Parathyroid adenoma (tissue), 2 donors: ENCODE measurements around the gene TIMD4.

ENCODE experiments used
- H2AFZ ChIP-seq: fragments of 300-600 bp; sonication (generic); one replicate; pipeline ENCODE4 v1.7.0; 2017; ENCODE audit warnings: antibody characterized with exemption, mild to moderate bottlenecking
- H3K27ac ChIP-seq: fragments of 300-600 bp; sonication (generic); one replicate; pipeline ENCODE4 v1.7.0; 2017
- H3K27me3 ChIP-seq: fragments of 300-600 bp; sonication (generic); one replicate; pipeline ENCODE4 v1.7.0; 2017; ENCODE audit warnings: low read length; ENCODE audit not compliant: control insufficient read depth, insufficient read depth
- H3K36me3 ChIP-seq: fragments of 300-600 bp; sonication (generic); one replicate; pipeline ENCODE4 v1.7.0; 2017; ENCODE audit warnings: low read length; ENCODE audit not compliant: control insufficient read depth, insufficient read depth
- H3K4me1 ChIP-seq: fragments of 300-600 bp; sonication (generic); one replicate; pipeline ENCODE4 v1.7.0; 2017; ENCODE audit warnings: control low read depth
- H3K4me2 ChIP-seq: fragments of 300-600 bp; sonication (generic); one replicate; pipeline ENCODE4 v1.7.0; 2017; ENCODE audit warnings: low read length
- H3K4me3 ChIP-seq: fragments of 300-600 bp; sonication (generic); one replicate; pipeline ENCODE4 v1.7.0; 2017; ENCODE audit warnings: low read depth, low read length
- H3K79me2 ChIP-seq: fragments of 300-600 bp; sonication (generic); one replicate; pipeline ENCODE4 v1.7.0; 2017; ENCODE audit warnings: control low read depth
- H3K9ac ChIP-seq: fragments of 300-600 bp; sonication (generic); one replicate; pipeline ENCODE4 v1.7.0; 2017; ENCODE audit warnings: mild to moderate bottlenecking
- H3K9me3 ChIP-seq: fragments of 300-600 bp; sonication (generic); one replicate; pipeline ENCODE4 v1.7.0; 2017; ENCODE audit warnings: low read length; ENCODE audit not compliant: control insufficient read depth
- TF ChIP-seq, protein P1 (sequence below): fragments of 300-600 bp; sonication (generic); IDR thresholded peaks from one replicate; pipeline ENCODE4 v1.7.0; 2017; ENCODE audit warnings: antibody characterized with exemption, mild to moderate bottlenecking
- donor health status: primary hyperparathyroidism.

The TIMD4 gene

DNA sequence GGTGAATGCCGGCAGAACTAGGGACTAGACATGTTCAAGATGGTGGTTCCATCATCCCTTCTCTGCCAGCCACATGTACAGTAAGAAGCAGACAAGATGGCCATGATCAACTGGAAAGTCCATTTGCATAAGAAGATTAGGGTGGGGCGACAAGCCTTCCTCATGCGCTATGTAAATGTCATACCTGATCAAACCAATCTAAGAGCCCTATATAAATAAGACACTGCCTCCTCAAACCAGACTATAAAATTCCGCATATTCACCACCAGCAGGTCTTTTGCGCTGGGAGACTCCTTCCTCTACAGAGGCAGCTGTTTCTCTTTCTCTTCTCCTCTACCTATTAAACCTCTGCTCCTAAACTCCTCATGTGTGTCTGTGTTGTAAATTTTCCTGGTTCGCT lies 53.8 kb downstream of the TIMD4 start:
- no peaks in the 10 kb centered on the region for H3K4me1 ChIP-seq
- H3K79me2 ChIP-seq, result no peaks in the 10 kb centered on the region
- TF ChIP-seq, protein P1, sequence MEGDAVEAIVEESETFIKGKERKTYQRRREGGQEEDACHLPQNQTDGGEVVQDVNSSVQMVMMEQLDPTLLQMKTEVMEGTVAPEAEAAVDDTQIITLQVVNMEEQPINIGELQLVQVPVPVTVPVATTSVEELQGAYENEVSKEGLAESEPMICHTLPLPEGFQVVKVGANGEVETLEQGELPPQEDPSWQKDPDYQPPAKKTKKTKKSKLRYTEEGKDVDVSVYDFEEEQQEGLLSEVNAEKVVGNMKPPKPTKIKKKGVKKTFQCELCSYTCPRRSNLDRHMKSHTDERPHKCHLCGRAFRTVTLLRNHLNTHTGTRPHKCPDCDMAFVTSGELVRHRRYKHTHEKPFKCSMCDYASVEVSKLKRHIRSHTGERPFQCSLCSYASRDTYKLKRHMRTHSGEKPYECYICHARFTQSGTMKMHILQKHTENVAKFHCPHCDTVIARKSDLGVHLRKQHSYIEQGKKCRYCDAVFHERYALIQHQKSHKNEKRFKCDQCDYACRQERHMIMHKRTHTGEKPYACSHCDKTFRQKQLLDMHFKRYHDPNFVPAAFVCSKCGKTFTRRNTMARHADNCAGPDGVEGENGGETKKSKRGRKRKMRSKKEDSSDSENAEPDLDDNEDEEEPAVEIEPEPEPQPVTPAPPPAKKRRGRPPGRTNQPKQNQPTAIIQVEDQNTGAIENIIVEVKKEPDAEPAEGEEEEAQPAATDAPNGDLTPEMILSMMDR, result no peak
- H2AFZ ChIP-seq, result no peak overlapping the region
- no peak overlapping the region for H3K27ac ChIP-seq
- no peak overlapping the region for H3K9ac ChIP-seq
- H3K9me3 ChIP-seq, result no peaks in the 10 kb centered on the region
- H3K4me3 ChIP-seq, result no peak overlapping the region
- no peak overlapping the region for H3K4me2 ChIP-seq
- no peaks in the 10 kb centered on the region for H3K36me3 ChIP-seq
- no peaks in the 10 kb centered on the region for H3K27me3 ChIP-seq

DNA sequence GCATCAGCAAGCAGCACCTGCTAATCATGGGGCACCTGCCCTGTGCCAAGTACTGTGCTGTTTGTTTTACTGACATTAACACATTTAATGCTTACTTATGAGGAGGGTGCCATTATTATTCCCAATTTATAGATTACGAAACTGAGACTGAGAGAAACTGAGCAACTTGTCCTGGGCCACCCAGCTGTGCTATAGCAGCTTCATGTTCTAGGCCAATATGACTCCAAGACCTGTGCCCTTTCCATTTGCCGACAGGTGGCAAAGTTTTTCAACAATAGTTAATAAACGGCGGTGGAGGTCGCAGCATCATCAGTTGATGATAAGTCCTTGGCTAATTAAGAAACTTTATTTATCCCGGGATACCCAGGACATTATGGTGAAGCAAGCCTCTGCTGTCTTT lies 55.4 kb downstream of the TIMD4 start:
- Histone ChIP-seq H3K36me3 (no peaks in the 10 kb centered on the region), H3K79me2 (no peaks in the 10 kb centered on the region), H3K4me2 (no peak overlapping the region), H2AFZ (no peak overlapping the region), H3K9ac (no peak overlapping the region), H3K9me3 (no peaks in the 10 kb centered on the region), H3K27me3 (no peaks in the 10 kb centered on the region), H3K27ac (no peak overlapping the region), H3K4me1 (no peaks in the 10 kb centered on the region), H3K4me3 (no peak overlapping the region)
- TF ChIP-seq, protein P1, result no peak

DNA sequence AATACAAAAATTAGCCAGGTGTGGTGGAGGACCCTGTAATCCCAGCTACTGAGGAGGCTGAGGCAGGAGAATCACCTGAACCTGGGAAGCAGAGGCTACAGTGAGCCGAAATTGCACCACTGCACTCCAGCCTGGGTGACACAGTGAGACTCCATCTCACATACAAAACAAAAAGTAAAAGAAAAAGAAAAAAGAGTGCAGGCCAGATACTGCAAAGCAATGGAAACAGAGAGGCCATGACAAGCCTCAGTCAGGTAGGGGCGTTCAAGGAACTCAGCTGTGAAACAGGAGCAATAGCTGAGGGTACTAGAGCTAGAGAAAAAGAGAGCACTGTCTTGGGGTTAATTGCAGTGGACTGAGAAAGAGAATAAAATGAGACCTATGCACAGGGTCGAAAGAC lies 56.2 kb downstream of the TIMD4 start:
- Histone ChIP-seq H3K79me2 (no peaks in the 10 kb centered on the region), H3K9me3 (no peaks in the 10 kb centered on the region), H3K4me3 (no peak overlapping the region), H3K36me3 (no peaks in the 10 kb centered on the region), H3K4me2 (no peak overlapping the region), H3K27me3 (no peaks in the 10 kb centered on the region), H3K4me1 (no peaks in the 10 kb centered on the region), H3K9ac (no peak overlapping the region), H2AFZ (no peak overlapping the region), H3K27ac (no peak overlapping the region)
- TF ChIP-seq, protein P1, result no peak

DNA sequence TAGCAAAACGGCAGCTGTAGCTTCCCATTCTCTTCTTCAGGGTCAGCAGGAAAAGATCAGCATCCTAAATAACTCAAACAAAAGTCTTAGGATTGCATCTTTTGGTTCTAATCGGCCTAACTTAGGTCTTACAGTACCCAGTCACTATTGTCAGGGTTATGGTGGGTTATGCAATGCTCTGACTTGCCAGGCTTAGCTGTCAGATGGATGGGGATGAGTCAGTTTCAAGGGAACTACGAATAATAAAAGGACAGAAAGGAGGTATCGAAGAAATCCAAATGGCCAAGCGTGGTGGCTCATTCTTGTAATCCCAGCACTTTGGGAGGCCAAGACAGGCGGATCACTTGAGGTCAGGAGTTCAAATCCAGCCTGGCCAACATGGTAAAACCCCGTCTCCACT lies 66.5 kb downstream of the TIMD4 start:
- TF ChIP-seq, protein P1, result no peak
- no peak overlapping the region for H3K27ac ChIP-seq
- no peak overlapping the region for H3K4me3 ChIP-seq
- no peaks in the 10 kb centered on the region for H3K9me3 ChIP-seq
- H2AFZ ChIP-seq, result no peak overlapping the region
- H3K27me3 ChIP-seq, result no peaks in the 10 kb centered on the region
- H3K9ac ChIP-seq, result no peak overlapping the region
- no peak overlapping the region for H3K4me2 ChIP-seq
- H3K79me2 ChIP-seq, result no peaks in the 10 kb centered on the region
- no peaks in the 10 kb centered on the region for H3K36me3 ChIP-seq
- no peaks in the 10 kb centered on the region for H3K4me1 ChIP-seq

DNA sequence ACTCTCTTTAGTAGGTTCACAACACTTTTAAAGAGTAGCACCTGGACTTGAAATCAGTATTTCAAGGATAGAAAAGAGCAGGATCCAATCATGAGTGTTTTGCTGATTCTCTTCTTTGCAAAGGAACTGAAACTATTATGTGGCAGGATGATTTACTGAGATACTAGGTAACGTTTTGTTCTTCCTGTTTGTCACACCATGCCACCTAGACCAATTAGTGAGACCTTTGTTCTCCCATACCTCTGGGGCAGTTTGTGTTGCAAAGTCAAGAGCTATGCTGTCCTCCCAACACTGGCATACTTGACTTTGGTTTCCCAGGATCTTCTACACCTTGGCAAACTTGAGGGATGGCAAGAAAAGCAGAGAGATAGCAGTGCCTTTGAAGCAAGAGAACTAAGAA lies 69.5 kb downstream of the TIMD4 start:
- H3K9ac ChIP-seq, result no peak overlapping the region
- H3K4me2 ChIP-seq, result no peak overlapping the region
- no peaks in the 10 kb centered on the region for H3K36me3 ChIP-seq
- H3K4me3 ChIP-seq, result no peak overlapping the region
- no peaks in the 10 kb centered on the region for H3K4me1 ChIP-seq
- H2AFZ ChIP-seq, result no peak overlapping the region
- TF ChIP-seq, protein P1, result no peak
- H3K27ac ChIP-seq, result no peak overlapping the region
- no peaks in the 10 kb centered on the region for H3K79me2 ChIP-seq
- no peaks in the 10 kb centered on the region for H3K9me3 ChIP-seq
- H3K27me3 ChIP-seq, result no peaks in the 10 kb centered on the region
